Esophagus squamous epithelium (tissue), 4 donors: ENCODE data around the gene AEBP1.

Experiments used
- POLR2A ChIP-seq, 4 donors: fragments of 450-650 bp; IDR thresholded peaks; one replicate each; pipeline ENCODE4 v1.6.1; 2017; ENCODE audit warnings: antibody characterized with exemption in 4 of 4, mild to moderate bottlenecking in 4 of 4, moderate library complexity in 3 of 4
- TF ChIP-seq, protein P1 (sequence below), 6 experiments: fragments of 450-650 bp in 4 of 6; fragments of 200-600 bp in 2 of 6; sonication (generic) in 2 of 6; IDR thresholded peaks; one replicate each; pipeline ENCODE4 v1.5.1; 2016 to 2019; ENCODE audit warnings: antibody characterized with exemption in 6 of 6, mild to moderate bottlenecking in 4 of 6, moderate library complexity in 4 of 6

GRCh38 chr7:44144426-44144967 is 40.4 kb downstream of the AEBP1 start:
- TF ChIP-seq POLR2A (IDR thresholded peaks at IDR 0.05), result no peak
- TF ChIP-seq, protein P1, sequence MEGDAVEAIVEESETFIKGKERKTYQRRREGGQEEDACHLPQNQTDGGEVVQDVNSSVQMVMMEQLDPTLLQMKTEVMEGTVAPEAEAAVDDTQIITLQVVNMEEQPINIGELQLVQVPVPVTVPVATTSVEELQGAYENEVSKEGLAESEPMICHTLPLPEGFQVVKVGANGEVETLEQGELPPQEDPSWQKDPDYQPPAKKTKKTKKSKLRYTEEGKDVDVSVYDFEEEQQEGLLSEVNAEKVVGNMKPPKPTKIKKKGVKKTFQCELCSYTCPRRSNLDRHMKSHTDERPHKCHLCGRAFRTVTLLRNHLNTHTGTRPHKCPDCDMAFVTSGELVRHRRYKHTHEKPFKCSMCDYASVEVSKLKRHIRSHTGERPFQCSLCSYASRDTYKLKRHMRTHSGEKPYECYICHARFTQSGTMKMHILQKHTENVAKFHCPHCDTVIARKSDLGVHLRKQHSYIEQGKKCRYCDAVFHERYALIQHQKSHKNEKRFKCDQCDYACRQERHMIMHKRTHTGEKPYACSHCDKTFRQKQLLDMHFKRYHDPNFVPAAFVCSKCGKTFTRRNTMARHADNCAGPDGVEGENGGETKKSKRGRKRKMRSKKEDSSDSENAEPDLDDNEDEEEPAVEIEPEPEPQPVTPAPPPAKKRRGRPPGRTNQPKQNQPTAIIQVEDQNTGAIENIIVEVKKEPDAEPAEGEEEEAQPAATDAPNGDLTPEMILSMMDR (IDR thresholded peaks at IDR 0.05), result no peak
